HG03159 (cell line): Measurements from ENCODE around the gene TMEM178B.

Experiments
- ATAC-seq: cut with Tn5 transposase; IDR thresholded peaks from one replicate; pipeline ENCODE4 v1.9.1; 2021; ENCODE audit warnings: mild to moderate bottlenecking, moderate library complexity; ENCODE audit not compliant: unreplicated experiment

Gene TMEM178B

DNA sequence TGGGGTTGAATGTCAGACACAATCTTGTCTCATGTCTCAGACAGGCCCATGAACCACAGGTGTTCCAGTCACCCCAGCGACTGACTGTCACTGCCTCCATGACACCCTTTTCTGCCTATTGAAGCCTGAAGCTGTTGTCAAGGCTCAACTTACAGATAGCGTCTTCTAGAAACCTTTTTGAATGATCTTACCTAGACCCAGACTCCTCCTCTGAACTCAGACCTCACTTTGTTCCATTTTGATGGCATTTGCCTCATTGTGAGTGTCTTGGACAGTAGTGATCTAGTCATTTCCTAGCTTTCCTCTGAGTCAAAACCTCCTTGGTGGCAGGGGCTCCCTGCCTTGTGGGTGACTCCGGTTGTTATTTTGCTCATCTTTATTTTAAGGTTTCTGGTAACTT is 379.0 kb downstream of the TMEM178B start:
- no peak for ATAC-seq

DNA sequence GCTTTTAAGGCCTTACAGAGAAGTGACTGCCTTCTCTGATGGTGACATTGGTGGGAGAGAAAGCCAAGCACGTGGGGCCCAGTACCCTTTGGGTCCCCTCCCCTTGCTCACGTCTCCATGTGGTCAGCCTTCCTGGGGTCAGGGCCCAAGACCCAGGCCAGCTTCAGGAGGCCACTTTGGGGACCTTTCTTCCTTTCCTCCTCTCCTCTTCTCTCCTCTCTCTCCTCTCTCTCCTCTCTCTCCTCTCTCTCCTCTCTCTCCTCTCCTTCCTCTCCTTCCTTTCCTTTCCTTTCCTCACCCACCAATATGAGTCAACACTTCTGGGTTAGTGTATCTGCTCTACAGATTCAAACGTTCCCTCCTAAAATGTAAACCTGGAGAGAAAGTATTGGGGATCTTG is 380.5 kb downstream of the TMEM178B start:
- no peak for ATAC-seq

DNA sequence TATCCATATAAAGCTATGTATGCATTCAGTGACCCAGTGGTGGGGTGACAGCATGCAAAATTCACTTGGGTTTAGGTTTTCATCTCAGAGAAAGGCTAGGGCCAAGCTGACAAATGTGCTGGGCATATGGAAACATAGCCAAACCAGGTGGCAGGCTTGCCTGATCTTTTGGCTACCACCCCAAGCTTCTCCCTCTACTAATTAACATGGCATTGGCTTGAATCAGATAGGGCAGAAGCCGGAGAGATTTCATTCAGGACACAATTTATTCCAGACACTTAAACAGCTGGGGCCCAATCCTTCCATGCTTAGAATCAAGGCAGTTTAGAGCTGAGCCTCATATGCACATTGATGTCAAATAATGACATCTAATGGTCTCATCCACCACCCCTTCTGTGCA is 381.9 kb downstream of the TMEM178B start:
- no peak for ATAC-seq

DNA sequence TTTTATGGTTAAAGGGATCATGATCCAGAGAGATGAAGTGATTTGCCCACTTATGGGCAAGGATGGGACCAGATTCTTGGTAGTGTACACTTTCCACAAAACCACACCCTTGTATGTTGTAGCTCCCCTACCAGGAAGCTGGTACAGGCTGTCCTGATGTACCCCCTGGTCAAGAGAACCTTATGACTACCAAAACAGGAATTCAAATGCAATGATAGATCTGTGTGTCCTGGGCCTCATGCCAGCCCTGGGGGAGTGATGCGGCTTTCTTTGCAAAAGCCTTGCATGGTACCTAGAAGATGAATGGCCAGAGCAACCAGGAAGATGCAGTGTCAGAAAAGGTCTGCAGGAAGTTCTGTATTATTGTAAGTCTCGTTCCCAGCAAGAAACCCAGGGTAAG is 382.4 kb downstream of the TMEM178B start:
- ATAC-seq = no peak

DNA sequence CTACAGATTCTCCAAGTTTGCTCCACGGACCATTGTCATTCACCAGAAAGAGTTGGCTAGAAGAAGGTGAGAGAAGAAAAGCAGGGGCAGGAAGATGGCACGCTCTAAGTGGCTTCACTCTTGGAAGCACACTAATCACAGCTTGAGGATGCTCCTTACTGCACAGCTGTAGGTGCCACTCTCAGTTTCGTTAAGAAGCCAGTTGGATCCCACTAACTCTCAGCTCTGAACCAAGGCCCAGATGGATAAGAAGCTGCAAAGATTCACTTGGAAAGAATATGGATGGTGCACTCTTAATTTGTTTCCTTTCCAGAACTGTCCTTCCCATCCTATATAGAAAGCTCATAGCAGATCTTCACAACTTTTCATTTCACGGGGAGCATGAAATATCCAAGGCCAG is 382.8 kb downstream of the TMEM178B start:
- ATAC-seq = no peak

DNA sequence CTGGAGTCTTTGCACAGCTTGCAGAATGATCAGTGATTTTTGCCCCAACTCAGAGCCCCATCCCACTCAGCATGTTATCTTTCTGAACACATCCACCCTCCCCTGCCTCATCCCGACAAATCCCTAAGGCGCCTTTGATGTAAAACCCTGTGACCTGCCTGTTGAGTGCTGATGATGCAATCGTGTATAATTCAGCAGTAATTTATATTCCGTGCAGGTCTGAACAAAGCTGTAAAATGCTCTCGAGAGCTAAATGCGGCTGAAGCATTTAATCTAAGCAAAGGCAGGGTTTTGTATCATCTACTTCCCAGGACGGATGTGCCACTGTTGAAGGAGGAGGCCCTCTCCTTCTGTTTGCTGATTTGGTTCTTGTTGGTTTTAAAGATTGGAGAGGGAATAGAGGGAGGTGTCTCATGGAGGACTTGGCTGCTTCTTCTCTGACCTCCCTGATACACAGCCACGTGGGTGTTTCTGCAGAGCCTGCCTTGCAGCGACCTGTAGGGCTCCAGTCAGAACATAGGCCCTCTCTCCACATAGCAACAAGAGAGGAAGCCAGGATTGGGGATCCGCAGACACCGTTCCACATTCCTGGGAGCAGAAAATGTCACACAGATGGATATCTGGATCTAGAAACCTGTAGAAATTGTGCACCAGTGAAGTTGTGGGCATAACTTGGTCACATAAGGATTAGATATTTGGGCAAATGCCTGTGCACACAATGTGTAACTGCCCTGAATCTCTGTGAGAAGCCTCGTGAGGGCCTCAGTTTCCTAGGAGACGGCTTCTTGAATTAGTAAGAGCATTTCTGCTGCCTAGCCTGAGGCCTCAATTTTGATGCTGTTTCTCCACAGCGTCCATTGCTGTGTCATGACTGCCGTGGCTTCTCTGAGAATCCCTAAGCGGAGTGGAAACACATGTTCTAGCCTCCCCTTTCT is 387.2 kb downstream of the TMEM178B start:
- no peak for ATAC-seq

DNA sequence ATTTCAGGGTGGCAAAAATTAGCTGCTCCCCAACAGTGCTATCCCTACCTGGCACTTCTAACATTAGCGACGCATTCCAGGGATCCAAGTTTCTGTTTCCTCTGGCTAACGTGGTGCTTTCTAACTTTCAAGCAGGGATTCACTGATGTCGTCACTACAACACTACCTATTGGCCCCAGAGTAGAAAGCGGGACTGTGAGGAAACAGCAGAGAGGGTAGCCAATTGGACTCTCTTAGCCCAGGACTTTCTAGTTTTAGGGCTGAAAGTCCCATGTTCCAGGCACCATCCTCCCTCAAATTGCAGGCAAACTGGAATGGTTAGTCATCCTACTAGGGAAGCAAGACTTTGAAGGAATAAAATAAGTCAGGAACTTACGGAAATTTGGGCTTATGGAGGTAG is 388.1 kb downstream of the TMEM178B start:
- ATAC-seq = no peak

DNA sequence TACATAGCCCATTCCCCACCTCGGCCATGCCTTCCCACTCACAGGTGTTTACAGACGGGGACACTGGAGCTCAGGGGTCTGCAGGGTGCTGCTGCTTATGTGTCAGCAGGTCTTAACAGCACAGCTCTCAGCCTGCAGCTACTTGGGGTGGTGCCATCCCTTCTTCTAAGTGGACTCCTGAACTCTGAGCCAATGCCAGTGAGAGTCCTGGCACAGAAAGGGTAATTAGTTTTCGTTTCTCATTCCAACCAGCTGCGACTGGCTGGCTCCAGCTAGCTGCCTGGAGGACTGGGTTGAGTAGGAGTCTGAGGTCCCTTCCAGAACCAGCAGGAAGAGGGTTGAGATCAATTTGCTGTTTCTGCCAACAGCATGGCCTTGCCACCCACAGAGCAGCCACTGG is 389.1 kb downstream of the TMEM178B start:
- ATAC-seq = no peak

DNA sequence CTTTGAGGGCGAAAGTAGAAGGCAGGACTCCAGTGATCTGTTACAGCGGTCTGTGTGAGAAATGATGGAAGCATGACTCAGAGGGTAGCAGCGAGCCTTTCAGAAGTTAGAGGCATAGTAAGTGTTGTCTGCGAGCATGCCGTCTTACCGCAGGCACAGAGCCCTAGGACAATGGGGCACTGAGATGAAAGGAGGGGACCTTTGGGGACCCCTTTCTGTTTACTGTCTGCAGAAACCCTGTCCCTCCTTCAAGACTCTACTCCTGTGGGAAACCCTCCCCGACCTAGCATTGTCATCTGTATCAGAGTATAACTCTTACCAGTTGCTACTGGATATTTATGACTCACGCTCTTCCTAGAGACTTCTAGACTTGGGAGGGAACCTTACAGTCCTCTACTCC is 390.1 kb downstream of the TMEM178B start:
- no peak for ATAC-seq

DNA sequence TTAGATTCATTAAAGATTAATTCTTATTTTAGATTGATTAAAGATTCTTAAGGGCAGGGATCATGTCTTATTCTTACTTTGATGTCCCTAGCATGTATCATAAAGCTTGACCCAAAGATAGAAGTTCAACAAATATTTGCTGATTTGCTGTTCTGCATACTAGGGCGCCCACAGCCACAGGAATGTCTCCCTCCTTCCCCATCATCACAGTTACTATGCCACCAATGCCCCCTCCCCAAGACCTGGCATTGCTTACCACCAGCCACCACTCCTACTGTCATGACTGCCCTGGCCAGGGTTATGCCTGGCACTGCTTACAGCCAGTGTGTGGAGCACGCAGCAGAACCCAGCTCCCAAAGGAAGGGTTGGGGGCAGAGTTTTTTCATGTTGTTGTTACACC is 390.7 kb downstream of the TMEM178B start:
- ATAC-seq = no peak

DNA sequence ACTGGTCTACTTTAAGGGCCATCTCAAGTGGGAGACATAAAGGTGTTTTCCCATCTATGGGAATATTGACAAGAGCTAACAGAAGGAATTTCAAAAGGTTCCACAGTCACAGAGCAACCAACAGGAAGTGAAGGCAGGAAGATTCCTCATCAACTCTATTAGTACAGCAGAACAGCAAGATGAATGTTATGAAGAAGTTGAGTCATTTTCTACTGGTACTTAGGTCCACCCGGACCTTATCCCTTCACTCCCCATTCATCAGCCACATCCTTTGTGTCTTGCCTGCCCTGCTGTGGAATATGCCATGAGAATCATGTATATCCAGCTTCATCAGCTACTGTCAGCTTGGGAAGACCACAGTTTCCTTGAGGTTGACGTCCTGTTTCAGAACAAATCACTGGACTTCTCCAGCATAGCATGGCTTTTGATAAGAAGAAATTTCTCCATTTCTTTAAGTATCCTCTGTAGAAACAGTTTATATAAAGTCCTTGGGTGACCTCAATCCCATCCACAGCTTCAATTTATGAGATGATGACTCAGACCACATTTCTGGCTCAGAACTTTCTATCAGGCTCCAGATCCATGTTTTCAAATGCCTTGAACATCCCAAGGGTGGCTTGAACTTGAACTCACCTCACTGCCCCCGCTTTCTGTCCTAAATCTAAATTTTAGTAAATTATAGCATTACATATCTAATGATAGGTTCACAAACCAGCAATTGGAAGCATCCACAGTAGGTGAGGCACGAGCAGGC is 392.5 kb downstream of the TMEM178B start:
- no peak for ATAC-seq

DNA sequence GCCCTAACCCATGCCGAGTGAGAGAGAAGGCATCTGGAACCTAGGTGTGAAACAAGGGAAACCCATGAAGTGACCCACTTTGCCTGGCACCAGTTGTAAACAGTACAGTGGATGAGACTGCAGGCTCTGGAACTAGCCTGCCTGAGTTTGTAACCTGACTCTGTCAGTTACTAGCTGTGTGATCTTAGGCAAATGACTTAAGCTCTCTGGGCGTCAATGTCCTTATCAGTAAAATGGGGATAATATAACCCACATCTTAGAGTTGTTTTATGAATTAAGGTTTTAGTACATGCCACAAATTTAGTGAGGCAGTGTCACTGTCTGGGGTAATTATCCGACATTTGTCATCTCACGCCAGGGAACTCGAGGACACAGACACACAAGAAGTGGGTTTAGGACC is 394.5 kb downstream of the TMEM178B start:
- no peak for ATAC-seq

DNA sequence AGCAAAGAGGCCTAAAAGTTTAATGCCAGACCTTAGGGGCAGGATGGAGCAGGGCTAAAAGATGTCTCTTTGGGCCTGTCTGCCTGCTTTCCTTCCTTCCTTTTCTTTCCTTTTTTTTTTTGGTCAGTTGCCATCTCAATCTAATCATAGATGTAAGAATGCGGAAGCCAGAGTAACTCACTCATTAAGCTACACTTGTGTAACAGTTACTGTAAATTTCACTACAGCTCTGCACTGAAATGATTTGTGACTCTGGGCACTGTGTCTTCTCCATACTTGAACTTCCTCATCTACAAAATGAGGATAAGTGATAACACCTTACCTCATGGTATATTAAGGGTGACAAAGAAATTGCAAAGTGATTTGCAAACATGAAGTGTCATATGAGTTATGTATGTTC is 401.8 kb downstream of the TMEM178B start:
- no peak for ATAC-seq

DNA sequence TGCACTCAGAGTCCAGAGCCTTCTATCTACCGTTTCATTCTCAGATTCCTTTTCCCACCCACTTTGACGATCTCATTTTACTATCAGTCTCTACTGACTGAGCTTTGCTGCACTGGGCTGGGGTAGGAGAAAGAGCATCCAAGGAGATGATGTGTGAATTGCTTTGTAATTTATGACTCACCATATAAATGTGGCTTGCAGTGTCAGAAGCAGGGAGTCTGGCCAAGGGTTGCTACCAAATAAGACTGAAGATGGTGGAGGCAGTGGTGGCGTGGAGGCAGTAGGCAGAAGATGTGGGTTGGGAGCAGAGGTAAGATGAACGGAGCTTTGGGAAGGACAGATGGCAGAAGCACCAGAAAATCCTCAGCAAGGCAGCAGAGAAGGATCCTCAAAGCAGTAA is 404.0 kb downstream of the TMEM178B start:
- no peak for ATAC-seq

DNA sequence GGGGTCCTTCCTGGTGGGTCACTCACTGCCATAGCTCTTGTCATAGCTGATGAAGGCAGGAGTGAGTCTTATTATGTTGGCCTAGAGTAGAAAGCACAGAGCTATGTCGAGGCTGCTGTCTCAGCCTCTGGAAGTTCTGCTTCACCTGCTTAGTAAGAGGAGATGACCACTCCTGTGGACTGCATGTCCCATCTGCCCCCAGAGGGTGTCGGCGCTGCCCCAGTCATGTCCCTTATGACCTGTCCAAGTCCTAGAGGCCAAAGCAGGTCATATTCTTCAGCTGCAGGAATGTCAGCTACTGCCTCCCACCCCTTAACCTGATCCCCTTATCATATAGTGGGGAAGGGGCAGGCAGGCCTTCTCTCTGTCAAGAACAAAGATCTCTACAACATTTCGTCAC is 405.0 kb downstream of the TMEM178B start:
- ATAC-seq = no peak

DNA sequence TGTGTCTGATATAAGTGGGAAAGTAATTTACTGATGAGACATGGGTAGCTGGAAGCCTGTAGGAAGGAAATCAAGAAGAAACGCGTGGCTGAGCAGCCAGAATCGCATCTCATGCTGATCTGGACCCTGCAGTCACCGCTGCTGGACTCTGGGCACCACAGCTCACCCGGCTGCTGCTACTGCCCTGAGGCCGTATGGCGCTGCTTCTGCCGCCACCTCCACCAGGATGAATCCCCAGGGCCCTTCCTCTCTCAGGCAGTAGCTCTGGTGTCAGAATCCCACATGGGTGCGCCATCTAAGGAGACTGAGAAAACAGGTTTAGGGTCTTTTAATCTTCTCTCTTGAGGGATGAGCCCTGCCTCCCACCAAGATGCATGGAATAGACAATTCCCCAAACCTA is 407.1 kb downstream of the TMEM178B start:
- no peak for ATAC-seq

DNA sequence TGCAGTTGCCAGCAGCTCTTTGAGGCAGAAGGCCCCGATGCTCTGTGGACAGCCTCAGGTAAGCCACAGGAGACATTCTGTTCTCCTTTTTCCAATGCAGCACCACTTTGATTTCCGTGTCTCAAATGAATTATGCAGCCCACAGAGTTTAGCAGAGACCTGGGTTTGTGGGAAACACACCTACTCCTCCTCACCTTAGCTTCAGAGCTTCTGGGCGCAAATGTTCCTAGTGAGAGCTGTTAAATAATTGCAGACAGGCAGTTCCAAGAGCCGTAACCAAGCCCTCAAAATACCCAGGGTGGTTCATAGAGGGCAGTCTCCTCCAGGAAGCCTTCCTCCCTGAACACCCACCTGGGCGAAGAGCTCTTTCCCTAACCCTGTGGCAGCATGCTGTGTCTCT is 408.1 kb downstream of the TMEM178B start:
- ATAC-seq = no peak

DNA sequence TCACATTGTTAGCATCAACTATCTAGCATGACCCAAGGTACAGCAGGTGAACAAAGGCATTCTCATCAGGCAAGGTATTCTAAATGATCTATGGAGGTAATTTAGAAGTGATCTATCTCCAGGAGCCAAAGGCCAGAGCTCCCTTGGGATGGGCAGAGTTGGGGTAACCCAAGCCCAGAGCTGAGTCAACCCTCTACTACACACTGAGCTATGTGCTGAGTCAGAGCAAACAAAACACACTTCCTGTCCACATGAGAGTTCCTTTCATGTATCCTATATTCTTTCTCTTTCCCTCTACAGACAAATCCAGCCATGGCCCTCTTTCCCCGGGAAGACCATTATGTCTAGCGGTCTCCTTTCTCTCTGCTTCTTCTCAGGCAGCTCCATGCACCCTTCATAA is 409.2 kb downstream of the TMEM178B start:
- ATAC-seq = no peak

DNA sequence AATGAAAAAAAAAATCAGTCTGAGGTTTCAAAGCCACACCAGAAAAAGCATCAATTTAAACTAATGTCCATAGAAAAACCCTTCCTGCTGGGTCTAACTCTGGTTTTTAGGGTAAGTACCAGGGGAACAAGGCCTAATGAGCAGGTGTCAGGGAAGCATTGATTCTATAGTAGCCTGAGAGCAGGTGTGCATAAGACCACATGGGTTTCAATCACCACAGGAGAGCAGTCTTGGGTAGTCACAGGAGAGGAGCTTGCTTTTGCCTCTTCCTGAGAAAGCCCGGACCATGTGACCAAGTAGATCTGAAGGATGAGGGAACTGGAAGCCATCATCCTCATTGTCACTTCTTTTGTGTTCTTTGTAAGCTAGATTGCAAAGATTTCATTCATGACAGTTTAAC is 411.0 kb downstream of the TMEM178B start:
- no peak for ATAC-seq

DNA sequence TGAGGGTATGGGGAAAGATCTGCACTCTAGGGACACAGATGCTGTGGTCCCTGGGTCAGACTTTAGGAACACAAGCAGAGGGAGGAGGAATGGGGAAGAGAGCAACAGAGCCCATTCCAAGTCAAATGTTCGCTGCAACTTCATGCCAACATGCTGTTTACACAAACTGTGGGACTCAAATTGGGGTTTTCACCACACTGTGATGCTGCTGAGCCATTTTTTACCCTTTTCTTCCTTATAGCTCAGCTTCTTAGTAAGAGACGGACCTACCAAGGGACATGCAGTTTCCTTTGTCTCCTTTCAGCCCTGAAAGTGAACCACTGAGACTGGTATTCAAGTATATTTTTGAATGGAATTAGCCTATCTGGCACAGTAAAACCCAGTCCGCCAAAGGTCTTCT is 413.1 kb downstream of the TMEM178B start:
- ATAC-seq = no peak

DNA sequence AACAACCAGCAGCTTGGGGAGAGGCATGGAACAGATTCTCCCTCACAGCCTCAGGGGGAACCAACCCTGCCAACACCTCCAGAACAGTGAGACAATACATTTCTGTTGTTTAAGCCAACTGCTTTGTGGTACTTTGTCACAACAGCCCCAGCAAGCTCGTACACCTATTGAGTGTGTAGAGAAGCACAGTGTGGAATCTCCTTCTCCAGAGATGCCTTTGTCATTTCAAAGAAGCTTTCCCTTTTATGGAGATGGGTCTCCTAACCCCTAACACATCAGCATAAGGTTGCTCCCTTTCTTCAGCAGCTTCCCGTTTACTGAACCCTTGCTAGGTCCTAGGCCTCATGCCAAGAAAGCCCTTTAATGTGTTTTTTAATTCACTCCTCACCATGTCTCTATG is 416.6 kb downstream of the TMEM178B start:
- ATAC-seq = no peak

DNA sequence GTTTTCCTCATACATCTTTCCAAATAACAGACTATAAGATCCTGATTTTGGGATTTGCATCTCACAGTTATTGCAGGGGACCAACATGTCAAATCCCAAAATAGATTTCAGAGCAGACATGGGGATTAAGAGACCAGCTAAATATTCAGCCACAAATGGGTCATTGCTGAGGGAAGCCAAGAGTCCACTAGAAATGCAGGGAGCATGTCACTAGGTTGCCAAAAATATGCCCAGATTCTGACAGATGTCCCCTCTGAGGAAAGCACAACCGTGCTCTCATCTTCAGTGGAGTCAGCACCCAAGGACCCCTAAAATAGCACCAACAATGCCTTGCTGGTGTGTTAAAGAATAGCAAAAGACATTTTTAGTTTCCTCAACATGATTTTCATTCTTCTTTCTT is 421.2 kb downstream of the TMEM178B start:
- no peak for ATAC-seq
